ENCODE results near the gene GPR142. TPM values are rescaled to one million over a fixed set of nuclear protein-coding genes. Genes with fewer than 3 reads are reported as not detected.
"Not testable (repeated sequence)": the region's sequence is repeated elsewhere in the genome, so short reads cannot be mapped to it uniquely, and the experiment has no call there.

Gene GPR142
- total and polyA plus RNA-seq, 10 of the 15 experiments (the other 5 are each of a cell fraction or from before 2014, with no cell fraction given): not detected

GRCh38 chr17:74404789-74405188 is 37.5 kb downstream of the GPR142 start:
- RAD21 ChIA-PET (ENCODE audit: unreplicated experiment): no interaction called here
- POLR2A ChIA-PET: no interaction called here
- no peaks in the 10 kb centered on the region for H4K20me1 ChIP-seq (ENCODE audit: control insufficient read depth, insufficient read depth)
- no peak overlapping the region for H3K4me3 ChIP-seq
- CTCF ChIA-PET: interaction anchor here (1.0 kb wide), 2 partner anchors 26 to 36 kb away, joined by 3 to 6 read pairs; no protein-coding TSS in a partner anchor
- 4% methylated on average over 6 of the region's 6 CpGs for WGBS (ENCODE audit: insufficient coverage, insufficient replicate concordance, low lambda C conversion rate, missing lambda C conversion rate)
- H3K4me1 ChIP-seq (ENCODE audit: control insufficient read depth, insufficient read depth, low read length): no peaks in the 10 kb centered on the region
- FAIRE-seq (no peak), ATAC-seq (no peak), DNase-seq (ENCODE audit: low read depth, low spot score) (no peak)
- SMC1A ChIA-PET (ENCODE audit: uncharacterized antibody, unreplicated experiment): interaction anchor here (1.4 kb wide), 1 partner anchor 12 kb away, joined by 3 read pairs; no protein-coding TSS in a partner anchor
- in situ Hi-C loops (cut with MboI) (no loop called here), intact Hi-C loops (cut with micrococcal nuclease; ENCODE audit: unreplicated experiment) (no loop called here)
- H3K27me3 ChIP-seq (replicated peaks in 1 of 2; ENCODE audit: control insufficient read depth in 2 of 2, insufficient read depth in 2 of 2, low read length in 1 of 2): no peaks in the 10 kb centered on the region; a peak in 1 of 4 replicates
- no peaks in the 10 kb centered on the region for H3K36me3 ChIP-seq (ENCODE audit: control insufficient read depth in 2 of 2, insufficient read depth in 2 of 2, low read length in 1 of 2)
- no peaks in the 10 kb centered on the region for H3K9me3 ChIP-seq (replicated peaks; ENCODE audit: control insufficient read depth, insufficient read depth, low read length)
- no TSS peak for BruUV-seq (replicated peaks)
- H3K79me2 ChIP-seq (ENCODE audit: control insufficient read depth, insufficient read depth, low read length): no peaks in the 10 kb centered on the region
- TF ChIP-seq STAT3 (IDR thresholded peaks at IDR 0.05; ENCODE audit: low read depth, low read length) (no peak), KAT2A (conservative IDR thresholded peaks at IDR 0.05; ENCODE audit: control insufficient read depth, low read depth, low read length) (no peak), IKZF1 (conservative IDR thresholded peaks at IDR 0.05) (no peak), ZBTB40 (IDR thresholded peaks at IDR 0.05; ENCODE audit: borderline replicate concordance) (peak; percentile 78)
- TF ChIP-seq, protein P1, sequence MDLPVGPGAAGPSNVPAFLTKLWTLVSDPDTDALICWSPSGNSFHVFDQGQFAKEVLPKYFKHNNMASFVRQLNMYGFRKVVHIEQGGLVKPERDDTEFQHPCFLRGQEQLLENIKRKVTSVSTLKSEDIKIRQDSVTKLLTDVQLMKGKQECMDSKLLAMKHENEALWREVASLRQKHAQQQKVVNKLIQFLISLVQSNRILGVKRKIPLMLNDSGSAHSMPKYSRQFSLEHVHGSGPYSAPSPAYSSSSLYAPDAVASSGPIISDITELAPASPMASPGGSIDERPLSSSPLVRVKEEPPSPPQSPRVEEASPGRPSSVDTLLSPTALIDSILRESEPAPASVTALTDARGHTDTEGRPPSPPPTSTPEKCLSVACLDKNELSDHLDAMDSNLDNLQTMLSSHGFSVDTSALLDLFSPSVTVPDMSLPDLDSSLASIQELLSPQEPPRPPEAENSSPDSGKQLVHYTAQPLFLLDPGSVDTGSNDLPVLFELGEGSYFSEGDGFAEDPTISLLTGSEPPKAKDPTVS (IDR thresholded peaks at IDR 0.05; ENCODE audit: low read depth, low read length): no peak
- H3K9ac ChIP-seq (ENCODE audit: control insufficient read depth, insufficient read depth, low read length): no peak overlapping the region
- H2AFZ ChIP-seq (ENCODE audit: control insufficient read depth, low read depth, low read length): no peak overlapping the region
- H3K27ac ChIP-seq (ENCODE audit: control insufficient read depth, insufficient read depth): no peak overlapping the region
- no peak overlapping the region for H3K4me2 ChIP-seq (ENCODE audit: control insufficient read depth, insufficient read depth)

DNA sequence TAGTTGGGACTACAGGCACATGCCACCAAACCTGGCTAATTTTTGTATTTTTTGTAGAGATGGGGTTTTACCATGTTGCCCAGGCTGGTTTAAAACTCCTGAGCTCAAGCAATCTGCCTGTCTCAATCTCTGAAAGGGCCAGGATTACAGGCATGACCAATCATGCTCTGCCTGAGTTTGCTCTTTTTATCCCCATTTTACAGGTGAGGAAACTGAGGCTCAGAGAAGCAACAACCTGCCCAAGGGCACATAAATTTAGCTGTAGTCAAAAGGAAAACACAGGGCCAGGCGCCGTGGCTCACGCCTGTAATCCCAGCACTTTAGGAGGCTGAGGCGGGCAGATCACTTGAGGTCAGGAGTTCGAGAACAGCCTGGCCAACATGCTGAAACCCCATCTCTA is 38.0 kb downstream of the GPR142 start:
- H2AFZ ChIP-seq (ENCODE audit: control insufficient read depth, low read depth, low read length); RAD21 ChIA-PET (ENCODE audit: unreplicated experiment); H4K20me1 ChIP-seq (ENCODE audit: control insufficient read depth, insufficient read depth); H3K9ac ChIP-seq (ENCODE audit: control insufficient read depth, insufficient read depth, low read length); H3K4me2 ChIP-seq (ENCODE audit: control insufficient read depth, insufficient read depth); H3K27ac ChIP-seq (ENCODE audit: control insufficient read depth, insufficient read depth); H3K4me3 ChIP-seq; H3K79me2 ChIP-seq (ENCODE audit: control insufficient read depth, insufficient read depth, low read length); in situ Hi-C loops (cut with MboI); H3K9me3 ChIP-seq (replicated peaks; ENCODE audit: control insufficient read depth, insufficient read depth, low read length); H3K27me3 ChIP-seq (replicated peaks in 1 of 2; ENCODE audit: control insufficient read depth in 2 of 2, insufficient read depth in 2 of 2, low read length in 1 of 2); DNase-seq (ENCODE audit: low read depth, low spot score); intact Hi-C loops (cut with micrococcal nuclease; ENCODE audit: unreplicated experiment); FAIRE-seq; H3K36me3 ChIP-seq (ENCODE audit: control insufficient read depth in 2 of 2, insufficient read depth in 2 of 2, low read length in 1 of 2); ATAC-seq; BruUV-seq (replicated peaks); POLR2A ChIA-PET; H3K4me1 ChIP-seq (ENCODE audit: control insufficient read depth, insufficient read depth, low read length): not testable (repeated sequence)
- 33% methylated on average over 5 of the region's 5 CpGs for WGBS (ENCODE audit: insufficient coverage, insufficient replicate concordance, low lambda C conversion rate, missing lambda C conversion rate)
- ChIA-PET SMC1A (ENCODE audit: uncharacterized antibody, unreplicated experiment) (interaction anchor here (0.8 to 1.4 kb wide), 2 partner anchors 11 to 39 kb away, joined by 3 read pairs; no protein-coding TSS in a partner anchor), CTCF (interaction anchor here (1.0 to 1.5 kb wide), 2 partner anchors 26 to 36 kb away, joined by 3 read pairs; no protein-coding TSS in a partner anchor)

All from GM12878 (cell line).